T-helper 17 cell (primary cell): Measurements from ENCODE around the gene ZFAND3. TPM values are rescaled to one million over a fixed set of nuclear protein-coding genes. Genes with fewer than 3 reads are reported as not detected.
"Not testable (repeated sequence)": the region's sequence is repeated elsewhere in the genome, so short reads cannot be mapped to it uniquely, and the experiment has no call there.

ENCODE experiments used
- ATAC-seq: fragments of 150-1000 bp; cut with Tn5 transposase; 2 replicates; pipeline ENCODE4 v1.10.0; 2021; ENCODE audit warnings: mild to moderate bottlenecking, moderate library complexity
- DNase-seq, 3 donors: peaks; one replicate each; pipeline versions ENCODE4 v3.0.0 to v3.0.0-alpha.2; 2020 to 2021
- H3K9me3 ChIP-seq: one replicate; pipeline ENCODE4 v1.7.0; 2013; ENCODE audit warnings: low read length, mild to moderate bottlenecking; ENCODE audit not compliant: control insufficient read depth, poor library complexity, severe bottlenecking
- H3K27ac Mint-ChIP-seq: one replicate; pipeline ENCODE4 v1.8.0; 2022; ENCODE audit warnings: mild to moderate bottlenecking, moderate library complexity, mixed read lengths
- H3K27me3 Mint-ChIP-seq: one replicate; pipeline ENCODE4 v1.8.0; 2022; ENCODE audit warnings: mixed read lengths
- H3K36me3 Mint-ChIP-seq: one replicate; pipeline ENCODE4 v1.8.0; 2022; ENCODE audit warnings: low read depth, mixed read lengths
- H3K4me1 Mint-ChIP-seq: one replicate; pipeline ENCODE4 v1.8.0; 2022; ENCODE audit warnings: mild to moderate bottlenecking, mixed read lengths
- H3K4me3 Mint-ChIP-seq: one replicate; pipeline ENCODE4 v1.8.0; 2022; ENCODE audit warnings: mild to moderate bottlenecking, moderate library complexity, mixed read lengths
- total RNA-seq, 4 donors: library from RNA in 2 of 4; stranded (reverse) in 2 of 4; gene quantifications; one replicate each; pipeline ENCODE4 v1.2.3 and lab custom pipeline; 2022 to 2026

Gene ZFAND3
- total RNA-seq, 2 donors from 2014 or later, result 48.6 to 61.0 TPM

DNA sequence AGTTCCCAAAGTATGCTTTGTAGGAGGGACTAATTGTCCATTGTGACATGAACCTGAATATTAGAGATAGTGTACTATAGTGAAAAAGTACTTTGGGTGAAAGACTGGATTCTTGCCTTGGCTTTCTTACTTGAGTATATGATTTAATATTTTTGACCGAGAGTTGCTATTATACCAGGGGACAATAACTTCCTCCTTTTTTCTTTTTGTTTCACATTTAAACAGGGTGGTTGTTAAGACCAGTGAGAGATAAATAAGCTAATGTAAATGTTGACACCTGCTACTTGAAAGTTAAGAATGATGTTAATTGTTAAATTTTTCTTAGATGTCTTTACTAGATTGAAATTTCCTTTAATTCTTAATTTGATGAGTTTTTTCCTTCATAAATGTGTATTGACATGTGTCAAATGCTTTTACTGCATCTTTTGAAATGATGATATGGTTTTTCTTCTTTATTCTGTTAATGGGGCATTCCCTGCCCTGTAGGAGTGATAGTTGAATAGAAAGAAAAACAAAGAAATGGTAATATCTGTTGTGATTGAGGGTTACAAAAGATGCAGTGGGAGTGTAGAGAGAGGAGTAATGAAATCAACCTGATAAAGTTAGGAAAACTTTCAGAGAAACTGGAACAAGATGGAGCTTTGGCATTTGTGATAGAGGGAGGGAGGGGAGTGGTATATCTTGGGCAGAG is 48.4 kb downstream of the ZFAND3 start:
- H3K27me3 Mint-ChIP-seq, result no peaks in the 10 kb centered on the region
- no peak overlapping the region for H3K4me3 Mint-ChIP-seq
- H3K36me3 Mint-ChIP-seq, result peaks cover 4% of the 10 kb centered on the region
- ATAC-seq (no peak), DNase-seq (no peak)
- H3K27ac Mint-ChIP-seq, result peak overlapping the region; percentile 75
- no peaks in the 10 kb centered on the region for H3K9me3 ChIP-seq
- peaks cover 29% of the 10 kb centered on the region for H3K4me1 Mint-ChIP-seq

DNA sequence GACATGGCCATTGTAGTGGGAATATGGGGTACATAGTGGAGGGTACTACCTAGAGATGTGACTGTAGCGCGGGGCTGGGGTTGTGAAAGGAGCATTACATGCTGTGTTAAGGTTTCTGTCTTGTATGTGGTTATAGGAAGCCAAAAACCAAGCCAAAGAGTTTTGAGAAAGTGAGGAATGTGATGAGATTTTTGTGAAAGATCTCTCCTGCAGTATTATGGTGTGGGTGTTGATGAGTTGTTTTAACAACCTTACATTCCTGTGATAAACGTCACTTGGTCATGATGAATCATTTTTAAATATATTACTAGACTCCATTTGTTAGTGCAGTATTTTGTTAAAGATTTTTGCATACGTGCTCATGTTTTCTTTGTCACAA is 48.9 kb downstream of the ZFAND3 start:
- DNase-seq (no peak), ATAC-seq (no peak)
- H3K27ac Mint-ChIP-seq, result peak overlapping the region; percentile 75
- no peaks in the 10 kb centered on the region for H3K27me3 Mint-ChIP-seq
- H3K4me1 Mint-ChIP-seq, result peaks cover 30% of the 10 kb centered on the region
- H3K36me3 Mint-ChIP-seq, result peaks cover 4% of the 10 kb centered on the region
- no peak overlapping the region for H3K4me3 Mint-ChIP-seq
- no peaks in the 10 kb centered on the region for H3K9me3 ChIP-seq

DNA sequence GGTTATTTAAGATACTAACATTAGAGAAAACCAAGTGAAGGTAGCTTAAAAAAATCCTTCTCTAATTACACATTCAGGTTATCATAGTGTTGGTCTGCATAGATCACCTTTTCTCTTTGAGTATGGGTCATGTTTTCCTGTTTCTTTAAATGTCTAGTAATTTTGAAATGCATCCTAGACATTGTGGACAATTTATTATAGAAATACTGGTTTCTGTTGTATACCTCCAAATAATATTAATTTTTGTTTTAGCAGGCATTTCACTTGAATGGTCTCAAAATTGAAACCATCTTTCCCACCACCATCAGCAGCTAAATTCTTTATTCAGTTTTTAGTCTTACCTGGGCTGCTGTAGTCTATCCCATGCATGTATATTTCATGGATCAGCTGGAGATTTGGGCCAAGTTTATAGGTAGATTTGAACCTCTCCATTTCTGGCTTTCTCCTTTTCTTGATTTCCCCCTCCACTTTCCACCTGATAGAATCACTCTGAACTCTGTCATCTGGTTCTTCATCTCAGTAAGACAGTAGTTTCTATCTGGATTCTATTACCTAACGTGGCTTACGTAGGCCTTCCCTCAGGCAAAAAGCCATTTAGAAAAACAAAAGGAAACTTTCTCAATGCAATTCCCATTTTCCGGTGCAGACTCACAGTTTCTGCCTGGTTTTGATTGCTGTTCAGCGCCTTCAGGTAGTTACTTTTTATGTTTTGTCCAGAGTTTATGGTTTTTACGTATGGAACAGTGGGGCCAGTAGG is 52.3 kb downstream of the ZFAND3 start:
- ATAC-seq (no peak), DNase-seq (no peak)
- no peak overlapping the region for H3K27ac Mint-ChIP-seq
- no peaks in the 10 kb centered on the region for H3K27me3 Mint-ChIP-seq
- H3K36me3 Mint-ChIP-seq, result peaks cover 4% of the 10 kb centered on the region
- H3K4me1 Mint-ChIP-seq, result peaks cover 30% of the 10 kb centered on the region
- H3K9me3 ChIP-seq, result no peaks in the 10 kb centered on the region
- H3K4me3 Mint-ChIP-seq, result no peak overlapping the region

DNA sequence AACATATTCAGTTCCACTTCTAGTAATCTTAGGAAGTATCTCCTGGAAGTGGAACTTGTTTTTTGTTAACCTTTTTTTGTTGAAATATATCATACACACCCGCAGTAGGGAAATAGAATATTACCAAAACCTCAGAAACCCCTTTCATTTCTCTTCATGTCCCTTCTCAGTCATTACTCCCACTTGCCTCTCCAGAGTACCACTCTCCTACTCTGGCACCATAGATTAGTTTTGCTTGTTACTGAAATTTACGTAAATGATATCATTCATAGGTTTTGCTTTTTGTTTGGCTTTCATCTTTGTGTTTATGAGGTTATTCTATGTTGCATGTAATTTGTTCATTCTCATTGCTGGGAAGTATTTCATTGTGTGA is 52.8 kb downstream of the ZFAND3 start:
- H3K4me3 Mint-ChIP-seq, result no peak overlapping the region
- H3K27me3 Mint-ChIP-seq, result no peaks in the 10 kb centered on the region
- DNase-seq (no peak), ATAC-seq (no peak)
- peaks cover 32% of the 10 kb centered on the region for H3K4me1 Mint-ChIP-seq
- H3K9me3 ChIP-seq, result no peaks in the 10 kb centered on the region
- H3K36me3 Mint-ChIP-seq, result peaks cover 4% of the 10 kb centered on the region
- no peak overlapping the region for H3K27ac Mint-ChIP-seq

DNA sequence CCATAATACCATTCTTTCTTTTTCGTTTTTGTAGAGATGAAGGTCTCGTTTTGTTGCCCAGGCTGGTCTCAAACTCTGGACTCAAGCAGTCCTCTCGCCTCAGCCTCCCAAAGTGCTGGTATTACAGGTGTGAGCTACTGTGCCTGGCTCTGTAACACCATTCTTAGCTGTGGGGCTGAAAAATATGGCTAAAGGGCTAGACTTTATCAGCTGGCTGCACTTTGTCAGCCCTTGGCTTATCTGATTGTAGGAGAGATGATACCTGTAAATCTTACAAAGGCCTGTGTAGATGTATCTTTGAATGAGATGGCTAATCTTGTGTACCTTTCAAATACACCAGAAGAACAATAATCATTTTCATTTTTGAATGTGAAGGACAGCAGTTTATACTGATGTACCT is 55.2 kb downstream of the ZFAND3 start:
- Mint-ChIP-seq H3K27me3 (no peaks in the 10 kb centered on the region), H3K27ac (no peak overlapping the region), H3K4me3 (no peak overlapping the region), H3K36me3 (peaks cover 8% of the 10 kb centered on the region), H3K4me1 (peaks cover 42% of the 10 kb centered on the region)
- no peaks in the 10 kb centered on the region for H3K9me3 ChIP-seq
- ATAC-seq (no peak), DNase-seq (no peak)

DNA sequence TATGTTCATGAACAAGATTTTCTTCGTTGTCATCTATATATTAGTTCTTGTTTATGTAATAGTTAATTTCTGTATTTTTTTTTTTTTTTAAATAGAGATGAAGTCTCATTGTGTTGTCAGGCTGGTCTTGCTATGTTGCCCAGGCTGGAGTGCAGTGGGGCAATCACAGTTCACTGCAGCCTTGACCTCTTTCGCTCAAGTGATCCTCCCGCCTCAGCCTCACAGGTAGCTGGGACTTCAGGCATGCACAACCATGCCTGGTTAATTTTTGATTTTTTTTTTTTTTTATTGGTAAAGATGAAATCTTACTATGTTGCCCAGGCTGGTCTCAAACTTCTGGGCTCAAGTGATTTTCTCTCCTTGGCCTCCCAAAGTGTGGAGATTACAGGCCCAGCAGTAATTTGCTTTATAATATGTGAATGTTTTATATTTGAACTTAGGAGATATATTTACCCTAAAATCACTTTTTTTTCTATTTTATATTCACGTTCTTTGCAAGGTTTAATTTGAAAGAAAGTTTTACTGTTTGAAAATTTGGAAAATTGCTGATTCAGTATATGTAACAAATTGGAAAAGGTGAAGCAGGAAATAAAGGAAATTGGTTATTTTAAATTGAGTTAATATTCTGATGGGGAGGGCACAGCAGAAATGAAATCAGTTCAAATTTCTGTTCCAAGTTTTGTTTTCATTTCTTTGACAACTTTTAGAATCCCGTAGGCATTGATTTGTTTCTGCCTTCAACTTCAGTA is 56.2 kb downstream of the ZFAND3 start:
- Mint-ChIP-seq H3K27me3 (no peaks in the 10 kb centered on the region), H3K4me3 (no peak overlapping the region), H3K36me3 (peaks cover 8% of the 10 kb centered on the region), H3K4me1 (peaks cover 47% of the 10 kb centered on the region), H3K27ac (no peak overlapping the region)
- DNase-seq (no peak), ATAC-seq (no peak)
- H3K9me3 ChIP-seq, result no peaks in the 10 kb centered on the region

DNA sequence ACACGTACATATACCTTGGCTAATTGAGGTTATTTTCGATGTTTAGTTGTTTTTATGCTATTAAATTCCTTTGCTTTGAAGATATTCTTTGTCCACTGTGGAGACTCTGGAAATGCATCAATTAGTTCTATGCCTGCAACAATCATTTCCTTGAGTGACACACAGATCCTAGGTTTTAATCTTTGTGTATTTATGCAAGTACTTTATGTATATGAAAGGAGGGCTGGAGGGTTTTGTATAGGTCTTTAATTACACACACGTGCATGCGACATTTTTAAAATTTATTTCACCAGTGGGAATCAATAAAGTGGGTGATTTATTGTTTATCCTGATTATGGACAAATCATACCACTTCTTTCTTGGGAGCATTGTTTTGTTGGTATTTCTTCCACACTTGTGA is 57.3 kb downstream of the ZFAND3 start:
- Mint-ChIP-seq H3K27ac (peak overlapping the region; percentile 75), H3K27me3 (no peaks in the 10 kb centered on the region), H3K36me3 (peaks cover 4% of the 10 kb centered on the region), H3K4me1 (peaks cover 47% of the 10 kb centered on the region), H3K4me3 (no peak overlapping the region)
- H3K9me3 ChIP-seq, result no peaks in the 10 kb centered on the region
- ATAC-seq (no peak), DNase-seq (no peak)

DNA sequence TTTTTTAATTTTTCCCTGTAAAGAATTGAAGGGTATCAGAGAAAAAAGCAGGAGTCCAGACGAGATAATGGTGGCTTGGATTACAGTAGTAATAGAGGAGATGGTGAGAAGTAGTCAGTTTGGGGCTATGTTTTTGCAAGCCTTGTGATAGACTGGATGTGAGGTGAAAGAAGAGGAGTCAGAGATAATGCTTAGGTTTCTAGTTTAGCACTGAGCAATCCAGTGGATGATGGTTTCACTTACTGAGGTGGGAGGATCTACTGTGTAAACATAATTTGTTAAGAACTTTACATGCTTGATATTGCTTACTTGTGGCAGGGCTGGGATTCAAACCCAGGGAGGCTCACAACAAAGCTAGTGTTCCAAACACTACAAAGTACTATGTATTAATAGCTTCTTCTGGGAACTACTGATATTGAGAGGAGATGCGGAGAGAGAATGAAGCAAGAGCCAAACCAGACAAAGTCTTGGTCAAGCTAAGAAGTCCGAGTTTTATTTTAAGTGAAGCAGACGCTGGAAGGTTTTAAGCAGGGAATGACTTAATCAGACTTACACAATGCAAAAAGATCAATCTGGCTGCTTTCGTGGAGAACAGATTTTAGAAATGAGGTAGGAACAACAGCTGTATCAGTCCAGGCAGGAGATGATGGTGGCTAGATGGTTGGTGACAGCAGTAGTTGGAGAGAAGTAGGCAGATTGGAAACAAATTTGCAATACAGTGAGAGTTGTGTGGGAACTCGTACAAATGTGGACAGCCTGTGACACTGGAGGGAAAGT is 58.0 kb downstream of the ZFAND3 start:
- peaks cover 47% of the 10 kb centered on the region for H3K4me1 Mint-ChIP-seq
- ATAC-seq (no peak), DNase-seq (no peak)
- H3K36me3 Mint-ChIP-seq, result peaks cover 4% of the 10 kb centered on the region
- H3K4me3 Mint-ChIP-seq, result no peak overlapping the region
- H3K9me3 ChIP-seq, result no peaks in the 10 kb centered on the region
- H3K27me3 Mint-ChIP-seq, result no peaks in the 10 kb centered on the region
- peak overlapping the region; percentile 75 for H3K27ac Mint-ChIP-seq

DNA sequence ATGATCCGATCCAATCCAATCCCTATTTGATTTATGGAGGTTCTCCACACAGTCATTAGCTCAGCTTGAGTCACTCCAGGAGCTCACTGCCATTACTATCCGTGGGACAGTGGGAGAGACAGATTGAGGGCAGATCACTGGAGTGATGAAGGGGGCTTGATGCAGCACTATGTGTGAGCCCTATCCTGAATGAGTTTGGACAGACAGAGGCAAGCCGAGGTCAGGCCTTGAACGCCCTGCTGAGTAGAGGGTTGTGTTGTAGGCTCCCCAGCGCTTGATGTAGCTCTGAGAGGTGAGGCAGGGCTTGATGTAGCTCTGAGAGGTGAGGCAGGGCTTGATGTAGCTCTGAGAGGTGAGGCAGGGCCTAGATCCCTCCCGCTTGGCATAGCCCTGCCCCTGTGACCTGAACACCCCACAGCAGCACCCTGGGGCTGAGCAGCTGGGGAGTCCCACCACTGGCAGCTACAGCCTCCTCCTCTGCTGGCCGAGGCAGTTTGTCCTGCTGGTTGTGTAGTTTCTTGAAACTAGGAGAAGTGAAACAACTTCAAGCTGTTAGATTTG is 58.7 kb downstream of the ZFAND3 start:
- H3K9me3 ChIP-seq, result no peaks in the 10 kb centered on the region
- Mint-ChIP-seq H3K4me1 (peaks cover 47% of the 10 kb centered on the region), H3K27me3 (no peaks in the 10 kb centered on the region), H3K4me3 (no peak overlapping the region), H3K27ac (peak overlapping the region; percentile 75), H3K36me3 (peaks cover 4% of the 10 kb centered on the region)
- DNase-seq (no peak), ATAC-seq (no peak)

DNA sequence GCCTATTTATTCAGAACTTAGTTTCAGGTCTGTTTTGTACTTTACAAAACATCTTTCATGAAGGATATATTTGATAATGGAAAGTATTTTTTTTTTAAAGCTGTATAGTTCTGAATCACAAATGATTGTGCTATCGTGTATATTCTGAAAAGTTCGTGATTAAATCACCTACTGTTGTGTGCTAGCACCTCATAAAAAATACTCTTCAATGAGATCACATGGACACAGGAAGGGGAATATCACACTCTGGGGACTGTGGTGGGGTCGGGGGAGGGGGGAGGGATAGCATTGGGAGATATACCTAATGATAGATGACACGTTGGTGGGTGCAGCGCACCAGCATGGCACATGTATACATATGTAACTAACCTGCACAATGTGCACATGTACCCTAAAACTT is 61.1 kb downstream of the ZFAND3 start:
- peaks cover 38% of the 10 kb centered on the region for H3K4me1 Mint-ChIP-seq
- H3K36me3 Mint-ChIP-seq, H3K27ac Mint-ChIP-seq, ATAC-seq, DNase-seq, H3K4me3 Mint-ChIP-seq, H3K9me3 ChIP-seq, H3K27me3 Mint-ChIP-seq: not testable (repeated sequence)

DNA sequence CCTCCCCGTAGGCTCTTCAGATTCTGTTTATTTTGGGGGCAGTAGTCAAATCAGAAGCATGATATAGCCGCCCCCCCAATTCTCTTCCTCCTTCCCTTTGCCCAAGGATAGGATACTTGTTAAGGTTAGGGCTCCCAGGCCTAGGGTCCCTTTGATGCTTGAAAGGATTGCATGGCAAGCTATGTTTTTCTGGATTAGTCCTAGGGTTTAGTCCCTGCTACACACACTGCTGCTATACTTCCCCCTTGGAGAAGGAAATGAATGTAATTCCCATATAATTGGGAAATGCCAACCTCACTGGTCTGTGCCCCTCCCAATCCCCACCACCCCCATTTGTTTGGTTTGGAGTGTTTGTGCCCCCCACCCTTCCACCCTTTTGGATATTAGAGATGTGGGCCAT is 62.8 kb downstream of the ZFAND3 start:
- Mint-ChIP-seq H3K36me3 (peaks cover 4% of the 10 kb centered on the region), H3K27ac (no peak overlapping the region), H3K4me1 (peaks cover 29% of the 10 kb centered on the region)

DNA sequence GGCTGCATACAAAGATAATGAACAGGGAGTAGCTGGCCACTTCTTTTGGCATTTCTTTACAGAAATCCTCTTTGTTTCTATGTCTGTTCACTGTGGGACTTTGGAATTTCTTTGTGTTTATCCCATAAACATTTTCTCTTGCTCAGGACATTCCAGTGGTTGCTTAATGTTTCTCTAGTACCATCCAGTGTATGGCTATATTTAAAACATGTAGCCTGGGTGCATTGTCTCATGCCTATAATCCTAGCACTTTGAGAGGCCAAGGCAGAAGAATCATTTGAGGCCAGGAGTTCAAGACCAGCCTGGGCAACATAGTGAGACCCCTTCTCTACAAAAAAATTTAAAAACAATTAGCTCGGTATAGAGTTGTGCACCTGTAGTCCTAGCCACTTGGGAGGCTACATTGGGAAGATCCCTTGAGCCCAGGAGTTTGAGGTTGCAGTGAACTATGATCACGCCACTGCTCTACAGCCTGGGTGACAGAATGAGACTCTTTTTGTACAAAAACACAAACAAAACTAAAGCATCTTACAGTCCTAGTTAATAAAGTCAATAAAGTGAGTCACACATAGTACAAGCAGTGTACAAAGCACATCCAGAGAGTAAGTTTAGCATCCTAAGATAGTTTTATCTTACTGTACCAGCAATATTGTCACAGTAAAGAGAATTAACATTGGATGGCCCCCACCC is 63.3 kb downstream of the ZFAND3 start:
- H3K27ac Mint-ChIP-seq, result no peak overlapping the region
- peaks cover 23% of the 10 kb centered on the region for H3K4me1 Mint-ChIP-seq
- no peaks in the 10 kb centered on the region for H3K36me3 Mint-ChIP-seq
- no peak overlapping the region for H3K4me3 Mint-ChIP-seq
- H3K9me3 ChIP-seq, result no peaks in the 10 kb centered on the region
- no peak for ATAC-seq
- DNase-seq, result no peak
- H3K27me3 Mint-ChIP-seq, result no peaks in the 10 kb centered on the region

More for the DNA sequence above, 62.8 kb downstream of the ZFAND3 start:
- Mint-ChIP-seq H3K27me3 (no peaks in the 10 kb centered on the region), H3K4me3 (no peak overlapping the region)
- DNase-seq (no peak), ATAC-seq (no peak)
- H3K9me3 ChIP-seq, result no peaks in the 10 kb centered on the region
